Measurements from ENCODE around the gene PDE8B.

GRCh38 chr5:77355080-77355479 is 144.6 kb downstream of the PDE8B start:
- no peak for TF ChIP-seq CTCF (IDR thresholded peaks at IDR 0.05)
- TF ChIP-seq POLR2AphosphoS5 (IDR thresholded peaks at IDR 0.05), result no peak
- TF ChIP-seq POLR2A (IDR thresholded peaks at IDR 0.05), result no peak
- no peak for TF ChIP-seq EP300 (IDR thresholded peaks at IDR 0.05)

Measured in suprapubic skin (tissue), 4 donors.